GM19328 (cell line): Measurements from ENCODE around the gene CDH20.
"Not testable (repeated sequence)": the region's sequence is repeated elsewhere in the genome, so short reads cannot be mapped to it uniquely, and the experiment has no call there.

Experiments
- ATAC-seq: cut with Tn5 transposase; IDR thresholded peaks from one replicate; pipeline ENCODE4 v1.9.1; 2021; ENCODE audit warnings: mild to moderate bottlenecking, moderate library complexity; ENCODE audit not compliant: unreplicated experiment

The CDH20 gene

DNA sequence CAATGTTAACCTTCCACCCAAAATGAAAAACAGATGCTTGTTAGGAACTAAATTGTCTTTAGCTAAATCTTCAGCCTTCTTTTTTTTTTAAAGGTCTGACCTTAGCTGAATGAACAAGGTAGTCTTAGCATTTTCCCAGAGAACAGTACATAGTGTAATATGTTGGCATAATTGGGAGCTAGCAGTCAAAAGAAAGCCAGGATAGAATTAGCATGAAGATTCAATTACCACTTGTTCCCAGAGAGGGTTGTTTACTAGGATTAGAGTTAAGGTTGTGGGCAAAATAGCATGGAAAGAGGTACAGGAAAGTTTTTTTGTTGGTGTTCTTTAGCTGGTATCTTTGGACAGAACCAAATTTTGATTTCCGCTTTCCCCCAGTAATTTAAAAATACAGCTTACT, 6.9 kb downstream of the CDH20 start:
- ATAC-seq: no peak

DNA sequence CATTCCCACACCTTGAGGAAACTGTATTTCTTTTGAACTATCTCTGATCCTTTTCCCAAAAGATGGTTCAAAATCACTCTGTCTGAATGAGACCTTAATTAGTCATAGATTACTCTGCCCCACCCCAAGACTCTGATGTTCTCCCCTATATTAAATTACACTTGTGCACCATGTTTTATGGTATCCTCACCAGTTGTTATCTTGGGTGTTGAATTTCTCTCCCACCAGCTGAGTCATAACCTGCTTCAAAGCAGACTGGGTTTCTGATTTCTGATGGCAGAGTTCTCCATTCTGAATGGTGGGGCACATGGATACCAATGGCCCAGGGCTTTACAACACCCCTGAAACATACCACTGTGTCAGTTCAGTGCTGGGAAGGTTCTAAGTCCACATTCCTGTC, 15.0 kb downstream of the CDH20 start:
- ATAC-seq: no peak

- no peak for ATAC-seq
These were observed 17.3 kb downstream of the CDH20 start for GRCh38 chr18:61350578-61350977.

DNA sequence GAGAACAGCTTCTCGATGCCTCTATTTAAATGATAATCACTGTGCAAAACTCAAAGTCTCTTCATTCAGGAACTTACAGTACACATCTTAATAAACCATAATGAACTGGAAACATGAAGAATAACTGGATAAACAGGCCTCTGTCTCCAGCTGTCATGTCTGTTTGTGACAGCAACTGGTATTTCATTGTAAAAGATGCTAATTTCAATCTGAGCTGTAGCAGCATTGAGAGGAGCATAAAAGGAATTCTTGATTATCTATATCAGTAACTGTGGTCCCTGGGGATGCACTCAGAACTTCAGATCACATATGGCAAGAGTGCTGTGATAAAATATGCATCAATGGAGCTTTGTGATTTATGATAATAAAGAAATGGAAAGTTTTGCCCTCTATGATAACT, 18.8 kb downstream of the CDH20 start:
- no peak for ATAC-seq

DNA sequence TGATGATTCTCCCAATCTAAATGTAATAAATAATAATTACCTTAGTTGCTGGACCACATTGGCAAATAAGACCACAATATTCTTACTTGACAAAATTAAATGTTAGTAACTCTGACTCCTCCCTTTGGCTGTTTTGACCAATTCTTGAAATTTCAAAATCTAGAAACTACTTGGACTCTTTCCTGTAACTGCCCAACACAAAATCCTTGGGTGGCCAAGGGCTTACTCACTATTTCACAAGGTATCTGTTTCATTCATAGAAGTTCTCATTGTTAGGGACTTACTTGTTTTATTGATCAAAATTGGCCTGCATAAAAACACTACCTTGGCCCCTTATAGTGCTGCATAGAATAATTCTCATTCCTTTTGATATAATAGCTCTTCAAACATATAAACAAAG, 19.4 kb downstream of the CDH20 start:
- no peak for ATAC-seq

- peak; percentile 97 for ATAC-seq
These were observed 27.5 kb downstream of the CDH20 start for GRCh38 chr18:61360404-61361383.

GRCh38 chr18:61362511-61362910, 29.3 kb downstream of the CDH20 start:
- no peak for ATAC-seq

DNA sequence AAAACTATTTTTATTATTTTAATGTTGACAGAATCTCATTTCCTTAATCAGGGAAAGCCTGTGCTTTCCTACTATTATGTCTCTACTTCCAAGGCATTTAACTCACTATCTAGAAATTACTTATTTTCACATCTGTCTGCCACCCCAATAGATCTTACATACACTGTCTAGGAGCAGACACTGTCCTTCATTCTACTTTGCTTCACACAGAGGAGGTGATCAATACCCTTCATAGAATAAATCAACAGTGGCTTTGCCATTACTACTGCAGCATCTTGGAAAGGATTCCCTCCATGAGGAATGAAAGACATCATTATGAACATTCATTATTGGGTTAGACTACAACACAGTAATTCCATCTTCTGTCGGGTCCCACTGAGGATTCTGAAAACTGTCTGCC, 31.7 kb downstream of the CDH20 start:
- no peak for ATAC-seq

DNA sequence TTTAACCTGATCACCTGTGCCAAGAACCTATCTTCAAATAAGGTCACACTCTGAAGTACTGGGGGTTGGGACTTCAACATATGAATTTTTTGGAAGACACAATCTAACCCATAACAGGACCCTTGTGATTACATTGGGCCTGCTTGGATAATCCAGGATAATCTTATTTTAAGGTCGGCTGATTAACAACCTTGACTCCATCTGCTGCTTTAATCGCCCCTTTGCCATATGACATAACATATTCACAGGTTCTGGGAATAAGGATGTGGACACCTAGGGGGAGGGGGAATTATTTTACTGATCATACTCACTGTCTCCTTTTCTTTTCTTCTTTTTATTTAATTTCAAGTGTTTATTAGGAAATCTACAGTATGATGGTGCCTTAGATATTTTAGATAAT, 34.8 kb downstream of the CDH20 start:
- ATAC-seq: no peak

DNA sequence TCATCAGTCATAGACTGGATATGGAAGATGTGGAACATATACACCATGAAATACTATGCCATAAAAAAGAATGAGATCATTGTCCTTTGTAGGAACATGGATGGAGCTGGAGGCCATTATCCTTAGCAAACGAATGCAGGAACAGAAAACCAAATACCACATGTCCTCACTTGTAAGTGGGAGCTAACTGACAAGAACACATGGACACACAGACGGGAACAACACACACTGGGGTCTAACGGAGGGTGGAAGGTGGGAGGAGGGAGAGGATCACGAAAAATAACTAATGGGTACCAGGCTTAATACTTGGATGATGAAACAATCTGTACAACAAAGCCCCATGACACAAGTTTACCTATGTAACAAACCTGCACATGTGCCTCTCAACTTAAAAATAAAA, 36.4 kb downstream of the CDH20 start:
- not testable (repeated sequence) for ATAC-seq

GRCh38 chr18:61371111-61371510, 37.9 kb downstream of the CDH20 start:
- ATAC-seq: no peak

DNA sequence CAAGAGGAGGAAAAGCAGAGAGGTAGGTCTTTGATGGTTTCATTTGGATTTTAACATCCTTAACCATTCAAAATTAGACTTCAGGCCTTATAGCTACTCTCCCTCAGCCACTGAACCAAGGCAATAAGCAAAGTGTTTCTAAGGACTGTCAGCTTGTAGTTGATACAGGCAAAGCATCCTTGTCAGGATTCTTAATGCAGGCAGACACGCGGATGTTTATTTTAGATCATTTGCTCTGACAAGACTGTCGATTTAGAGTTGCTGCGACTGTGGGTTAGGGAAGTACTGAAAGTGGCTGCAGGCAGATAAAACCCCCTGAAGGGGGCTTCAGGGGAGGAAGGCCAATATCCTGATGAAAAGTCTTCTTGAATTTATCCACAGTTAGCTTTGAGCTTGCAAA, 46.6 kb downstream of the CDH20 start:
- no peak for ATAC-seq

GRCh38 chr18:61388010-61388409, 54.8 kb downstream of the CDH20 start:
- ATAC-seq: no peak

DNA sequence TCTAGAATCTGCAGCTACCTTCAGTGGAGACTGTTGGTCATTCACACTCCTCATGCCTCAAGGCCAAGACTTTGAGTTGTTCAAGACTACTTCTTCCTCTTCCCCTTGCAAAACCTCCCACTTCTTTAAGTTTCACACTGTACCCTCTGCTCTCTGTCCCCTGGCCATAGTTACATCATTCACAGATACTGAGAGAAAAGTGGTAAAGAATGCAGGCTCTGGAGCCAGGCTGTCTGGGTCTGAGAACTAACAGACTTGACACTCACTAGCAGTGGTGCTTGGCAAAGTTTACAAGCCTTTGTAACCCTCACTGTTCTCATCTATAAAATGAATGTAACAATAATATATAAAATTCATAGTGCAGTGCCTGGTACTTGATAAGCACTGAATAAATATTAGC, 61.8 kb downstream of the CDH20 start:
- ATAC-seq: no peak

GRCh38 chr18:61397222-61397621, 64.0 kb downstream of the CDH20 start:
- no peak for ATAC-seq

- ATAC-seq: no peak
These were observed 65.9 kb downstream of the CDH20 start for GRCh38 chr18:61398961-61399705.

- no peak for ATAC-seq
These were observed 66.9 kb downstream of the CDH20 start for GRCh38 chr18:61400016-61400635.

DNA sequence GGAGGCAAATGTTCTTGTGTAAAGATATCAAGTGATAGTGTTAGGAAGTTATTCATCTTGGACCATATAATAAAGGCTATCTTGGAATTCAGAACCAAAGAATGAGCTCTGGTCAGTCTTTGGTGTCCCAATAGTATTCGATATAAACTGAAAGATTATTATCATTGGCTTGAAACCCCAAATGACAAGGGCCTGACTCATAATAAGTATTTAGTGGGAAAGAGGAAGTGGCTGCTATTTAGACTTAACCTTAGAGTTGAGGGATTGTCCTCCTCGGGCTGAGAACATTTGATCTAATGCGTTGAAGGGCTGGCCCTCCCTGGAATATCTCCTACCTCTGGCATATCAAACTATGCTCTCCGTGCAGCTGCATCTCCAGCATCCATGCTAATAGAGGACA, 67.5 kb downstream of the CDH20 start:
- ATAC-seq: no peak

- no peak for ATAC-seq
These were observed 69.5 kb downstream of the CDH20 start for GRCh38 chr18:61402726-61403125.

DNA sequence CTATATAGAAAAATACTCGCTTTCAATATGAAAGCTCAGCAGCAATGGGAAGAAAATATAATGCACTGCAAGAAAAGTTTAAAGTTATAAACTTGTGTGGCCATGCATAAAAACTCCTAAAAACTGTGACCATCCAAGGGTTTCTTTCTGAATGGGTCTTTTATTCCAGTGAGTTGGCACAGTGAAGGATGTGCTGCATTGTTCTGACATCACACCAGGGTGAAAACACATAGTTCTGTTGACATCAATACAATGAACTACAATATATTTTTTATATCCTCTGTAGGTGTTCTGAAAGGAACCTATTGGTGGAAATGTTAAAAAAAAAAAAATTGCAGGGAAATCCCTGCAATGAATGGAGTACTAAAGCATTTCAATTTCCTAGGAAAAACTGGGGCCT, 80.2 kb downstream of the CDH20 start:
- ATAC-seq: no peak

DNA sequence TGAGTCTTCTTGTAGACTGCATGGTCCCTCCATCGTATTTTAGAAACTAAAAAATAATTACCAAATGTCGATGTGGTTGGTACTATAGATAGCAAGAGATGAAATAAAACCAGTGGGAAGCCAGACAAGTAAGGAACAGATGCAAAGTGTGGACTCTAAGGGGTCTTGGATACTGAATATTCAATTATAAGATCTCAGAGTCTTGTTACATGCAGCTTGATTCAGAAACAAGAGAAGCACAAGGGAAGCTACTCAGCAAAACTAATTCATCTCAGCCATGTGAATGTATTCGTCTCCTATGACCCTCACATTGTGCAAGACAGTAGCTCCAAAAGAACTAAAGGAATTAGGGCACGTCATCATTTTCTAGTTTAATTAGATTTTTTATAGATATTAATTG, 80.9 kb downstream of the CDH20 start:
- no peak for ATAC-seq

GRCh38 chr18:61419763-61420162, 86.5 kb downstream of the CDH20 start:
- ATAC-seq: no peak
